ENCODE data around the gene TRIM44.

- TF ChIP-seq CTCF (IDR thresholded peaks at IDR 0.05), result no peak
- no peak for TF ChIP-seq POLR2A (IDR thresholded peaks at IDR 0.05)
These were observed 140.1 kb downstream of the TRIM44 start for GRCh38 chr11:35802672-35803071.

All from right lobe of liver (tissue), 4 donors.